NCI-H187 treated with DMSO at 0.1 percent for 48 hours (cell line): ENCODE results near the gene RAD51B.
"Not testable (repeated sequence)": the region's sequence is repeated elsewhere in the genome, so short reads cannot be mapped to it uniquely, and the experiment has no call there.

Source experiments
- DNase-seq: peaks from one replicate; lab custom pipeline; 2025; lab: John Stamatoyannopoulos, UW

The RAD51B gene

DNA sequence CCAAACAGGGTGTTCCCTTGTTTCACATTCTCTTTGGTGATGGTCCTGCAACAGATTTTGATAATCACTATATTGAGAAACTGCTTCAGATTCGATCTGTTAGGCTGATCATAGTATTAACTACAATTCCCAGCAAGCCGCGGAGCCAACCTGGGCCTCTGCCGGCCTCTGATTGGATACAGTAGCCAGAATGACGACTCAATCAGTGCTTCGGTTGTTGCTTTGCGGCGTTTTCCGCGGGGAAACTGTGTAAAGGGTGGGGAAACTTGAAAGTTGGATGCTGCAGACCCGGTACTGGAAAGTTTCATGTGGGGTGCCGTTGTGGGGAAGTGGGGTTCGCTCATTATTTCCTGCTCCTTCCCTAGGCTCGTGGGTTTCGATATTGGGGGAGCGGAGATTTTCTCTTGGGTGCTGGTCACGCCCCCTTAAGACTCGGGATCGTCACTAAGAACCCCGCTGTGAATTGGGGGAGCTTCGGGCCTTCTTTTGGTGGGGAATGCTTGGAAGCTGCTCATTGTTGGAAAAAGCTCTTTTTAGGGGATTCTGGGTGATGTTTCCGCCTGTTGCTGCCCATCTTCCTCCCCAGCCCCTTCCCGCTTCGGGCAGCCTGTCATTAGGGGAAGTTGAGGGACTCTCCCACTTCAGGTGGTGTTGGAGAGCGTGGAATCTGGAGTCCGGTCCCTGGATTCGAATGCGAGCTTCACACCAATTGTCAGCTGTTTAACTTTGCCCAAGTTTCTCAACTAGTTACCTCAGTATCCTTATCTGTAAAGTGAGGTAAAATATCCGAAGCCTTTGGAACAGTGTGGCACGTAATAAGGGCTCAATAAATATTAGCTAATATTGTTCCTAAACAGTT is at the start of gene RAD51B:
Gene RAD51B (plus strand): TSS at position 217 of the 859 bp plus-strand sequence.
- peak; percentile 54 for DNase-seq

GRCh38 chr14:67773844-67774377 is 45.7 kb upstream of the RAD51B start:
- DNase-seq: no peak

DNA sequence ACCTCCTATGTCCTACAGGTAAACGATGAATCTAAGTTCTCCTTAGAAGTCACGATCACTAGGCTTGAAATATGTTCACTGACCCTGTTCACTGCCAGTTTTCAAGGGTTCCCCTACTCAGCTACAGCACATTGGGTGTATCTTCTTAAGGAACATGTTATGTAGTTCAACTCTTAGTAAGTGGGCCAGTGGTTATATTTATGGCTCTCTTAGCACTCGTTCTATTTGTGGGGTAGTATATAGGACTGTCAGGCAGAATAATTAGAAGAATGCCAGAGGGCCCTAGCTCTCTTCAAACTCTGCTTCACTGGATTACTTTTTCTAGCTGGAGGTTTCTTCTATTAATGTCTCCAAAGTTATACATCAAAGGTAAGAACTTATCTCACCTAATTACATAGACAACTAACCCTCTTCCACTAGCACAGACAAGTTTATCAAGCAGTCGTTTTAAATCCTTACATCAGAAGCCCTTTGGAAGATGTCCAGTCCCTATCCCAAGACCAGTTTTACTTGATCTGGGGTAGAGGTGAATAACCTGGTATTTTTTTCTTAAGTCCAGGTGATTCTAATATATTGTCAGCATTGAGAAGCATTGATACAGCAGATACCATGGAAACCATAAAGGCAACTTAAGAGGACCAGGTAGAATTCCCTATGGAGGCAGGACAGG is 42.8 kb upstream of the RAD51B start:
- DNase-seq: no peak

DNA sequence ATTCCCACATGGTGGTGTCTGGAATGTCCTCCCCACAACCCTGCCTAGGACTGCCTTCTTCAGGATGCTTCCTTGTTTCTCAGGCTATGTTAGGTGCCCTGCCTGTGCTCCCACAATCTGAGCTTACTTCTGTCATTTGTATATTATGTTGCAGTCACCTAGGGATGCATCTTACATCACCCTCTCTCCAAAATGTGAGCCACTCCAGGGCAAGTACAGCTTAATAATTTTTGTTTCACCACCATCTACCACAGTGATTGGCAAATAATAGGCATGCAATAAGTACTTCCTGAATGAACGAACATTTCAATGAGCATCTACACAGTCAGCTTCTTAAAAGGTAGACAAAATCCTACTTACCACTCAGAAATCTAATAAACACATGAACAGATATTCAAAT is 40.8 kb upstream of the RAD51B start:
- DNase-seq: no peak

DNA sequence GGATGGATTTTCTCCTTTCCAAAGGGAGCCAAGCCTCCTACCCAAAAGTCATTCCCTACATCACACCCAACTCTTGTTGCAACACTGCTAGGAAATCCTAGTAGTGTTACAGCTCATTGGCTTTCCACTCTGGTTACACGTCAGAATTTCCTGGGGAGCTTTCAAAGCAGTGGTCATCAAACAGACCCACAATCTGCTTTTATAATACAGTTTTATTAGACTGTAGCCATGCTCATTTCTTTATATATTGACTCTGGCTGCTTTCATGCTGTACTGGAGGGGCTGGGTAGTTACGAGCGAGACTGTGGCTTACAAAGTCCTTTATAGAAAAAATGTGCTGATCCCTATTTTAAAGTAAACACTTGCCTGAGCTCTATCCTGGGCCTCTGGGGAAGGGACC is 37.5 kb upstream of the RAD51B start:
- no peak for DNase-seq

DNA sequence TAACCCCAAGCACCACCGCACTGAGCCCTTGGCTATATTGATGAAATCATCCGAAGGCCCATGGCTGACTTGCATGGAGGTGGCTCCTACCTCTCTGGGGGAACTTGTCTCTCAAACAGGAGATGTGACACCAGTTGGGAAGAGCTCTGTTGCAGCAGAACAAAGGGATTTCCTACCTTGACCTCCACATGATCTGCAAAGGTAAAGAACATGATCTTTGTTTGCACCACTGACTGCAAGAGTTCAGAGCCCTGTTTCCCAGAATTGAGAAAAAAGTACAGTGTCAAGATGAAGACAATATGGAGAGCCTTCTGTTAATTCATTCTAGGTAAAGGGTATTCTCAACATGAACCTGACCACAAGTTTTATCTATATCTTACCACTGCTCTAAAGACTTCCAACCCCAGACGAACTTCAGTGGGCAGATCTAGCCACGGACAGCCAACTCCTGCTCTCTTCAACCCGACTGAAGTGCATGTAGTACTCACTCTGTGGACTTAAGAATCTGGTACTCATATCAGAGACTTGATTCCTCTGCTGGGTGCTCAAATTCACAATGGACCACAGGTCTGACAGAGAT is 35.2 kb upstream of the RAD51B start:
- DNase-seq: no peak

GRCh38 chr14:67785270-67786109 is 34.1 kb upstream of the RAD51B start:
- no peak for DNase-seq

- DNase-seq: no peak
These were observed 31.9 kb upstream of the RAD51B start for GRCh38 chr14:67787673-67788072.

DNA sequence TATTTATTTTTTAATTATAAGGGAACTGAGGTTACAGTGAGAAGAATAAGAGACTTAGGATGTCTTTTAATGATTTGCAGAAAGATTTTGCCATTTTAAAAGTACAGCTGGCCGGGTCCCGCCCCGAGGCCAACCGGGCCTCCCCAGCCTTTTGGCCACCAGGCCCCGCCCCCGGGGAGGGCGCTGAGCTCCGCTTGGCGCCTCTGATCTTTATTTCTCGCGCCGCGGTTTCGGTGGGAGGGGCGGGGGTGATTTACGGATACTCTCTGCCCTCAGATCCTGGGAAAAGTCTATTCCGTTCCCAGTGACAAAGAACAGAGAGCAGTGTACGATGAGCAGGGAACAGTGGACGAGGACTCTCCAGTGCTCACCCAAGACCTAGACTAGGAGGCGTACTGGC is 20.8 kb upstream of the RAD51B start:
- no peak for DNase-seq

DNA sequence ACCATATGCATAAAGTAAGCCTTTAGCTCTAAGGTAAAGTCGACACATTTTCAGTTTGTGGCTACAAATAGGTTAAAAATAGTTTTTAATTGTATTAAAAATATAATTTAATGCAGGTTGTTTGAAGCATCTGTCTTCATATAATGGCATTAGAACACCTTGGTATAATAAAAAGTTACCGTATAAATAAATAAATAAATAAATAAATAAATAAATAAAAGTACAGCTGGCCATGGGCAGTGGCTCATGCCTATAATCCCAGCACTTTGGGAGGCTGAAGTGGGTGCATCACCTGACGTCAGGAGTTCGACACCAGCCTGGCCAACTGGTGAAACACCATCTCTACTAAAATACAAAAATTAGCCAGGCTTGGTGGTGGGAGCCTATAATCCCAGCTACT is 18.8 kb upstream of the RAD51B start:
- DNase-seq: no peak

DNA sequence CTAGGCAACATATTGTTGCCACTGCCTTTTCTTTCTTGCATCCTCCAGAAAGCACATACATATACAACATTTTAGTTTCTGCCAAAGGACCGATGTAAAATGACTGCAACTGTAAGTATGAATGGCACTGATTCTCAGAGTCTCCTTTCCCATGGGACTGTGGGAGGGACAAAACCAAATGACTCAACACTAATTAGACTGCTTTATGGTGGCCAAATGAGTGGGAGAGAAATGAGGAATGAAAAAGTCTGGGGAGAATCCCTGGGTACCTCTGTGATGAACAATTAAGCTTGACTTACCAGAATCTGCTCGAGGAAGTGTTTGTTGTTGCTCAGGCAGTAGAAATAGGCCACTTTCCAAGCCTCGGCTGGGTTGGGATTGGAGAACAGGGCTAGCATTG is 13.3 kb upstream of the RAD51B start:
- no peak for DNase-seq

DNA sequence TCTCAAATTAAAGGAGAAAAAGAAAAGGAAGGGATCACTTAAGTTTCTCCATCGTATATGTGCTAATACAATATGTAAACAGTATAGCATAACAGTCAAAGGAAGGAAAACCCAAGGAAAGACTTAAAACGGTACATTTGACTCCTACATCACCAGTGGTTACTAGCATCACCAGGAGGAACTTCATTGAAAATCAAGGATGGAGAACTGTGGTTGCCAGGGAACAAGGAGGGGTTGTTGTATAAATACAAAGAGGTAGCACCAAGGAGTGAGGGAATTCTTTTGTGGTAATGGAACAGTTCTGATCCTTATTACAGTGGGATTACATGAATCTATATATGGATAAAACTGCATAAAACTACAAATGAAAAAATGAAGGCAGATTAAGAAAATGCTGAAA is 4.8 kb upstream of the RAD51B start:
- DNase-seq: no peak

- no peak for DNase-seq
These were observed 3.9 kb upstream of the RAD51B start for GRCh38 chr14:67815573-67816225.

GRCh38 chr14:67816326-67817002 is 3.1 kb upstream of the RAD51B start, which contains the start of gene ZFYVE26:
Gene ZFYVE26 (minus strand): TSS chr14:67816590. CDS start chr14:67815963, 627 bp downstream.
- peak; percentile 98 for DNase-seq

DNA sequence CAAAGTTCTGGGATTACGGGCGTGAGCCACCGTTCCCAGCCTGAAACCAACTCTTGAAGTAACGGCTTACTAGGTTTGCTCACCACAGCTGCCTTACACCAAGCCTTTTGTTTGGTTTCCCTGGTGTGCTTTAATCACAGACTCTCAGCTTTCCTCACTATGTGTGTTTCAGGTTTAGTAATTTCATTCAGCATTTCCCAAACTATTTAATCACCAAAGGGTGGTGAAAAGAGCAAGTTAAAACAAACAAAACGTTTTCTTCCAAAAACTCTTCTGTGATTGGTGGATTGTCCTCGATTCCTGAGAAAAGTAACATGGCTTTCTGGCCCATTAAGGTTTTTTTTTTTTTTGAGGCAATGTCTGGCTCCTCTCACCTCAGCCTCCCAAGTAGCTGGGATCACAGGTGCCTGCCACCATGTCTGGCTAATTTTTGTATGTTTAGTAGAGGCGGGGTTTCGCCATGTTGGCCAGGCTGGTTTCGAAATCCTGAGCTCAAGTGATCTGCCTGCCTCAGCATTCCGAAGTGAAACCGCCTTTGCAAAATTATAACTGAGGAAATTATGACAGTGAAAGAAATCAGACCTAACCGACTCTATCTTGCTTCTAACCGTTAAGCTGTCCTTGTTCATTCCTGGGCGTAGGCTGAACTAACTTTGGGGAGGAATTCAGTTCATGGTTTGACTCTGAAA is 1.7 kb upstream of the RAD51B start:
- no peak for DNase-seq

- DNase-seq: not testable (repeated sequence)
These were observed 1.1 kb upstream of the RAD51B start for GRCh38 chr14:67818476-67818875.

- DNase-seq: no peak
These were observed 921 bp downstream of the RAD51B start for GRCh38 chr14:67820428-67820971.

DNA sequence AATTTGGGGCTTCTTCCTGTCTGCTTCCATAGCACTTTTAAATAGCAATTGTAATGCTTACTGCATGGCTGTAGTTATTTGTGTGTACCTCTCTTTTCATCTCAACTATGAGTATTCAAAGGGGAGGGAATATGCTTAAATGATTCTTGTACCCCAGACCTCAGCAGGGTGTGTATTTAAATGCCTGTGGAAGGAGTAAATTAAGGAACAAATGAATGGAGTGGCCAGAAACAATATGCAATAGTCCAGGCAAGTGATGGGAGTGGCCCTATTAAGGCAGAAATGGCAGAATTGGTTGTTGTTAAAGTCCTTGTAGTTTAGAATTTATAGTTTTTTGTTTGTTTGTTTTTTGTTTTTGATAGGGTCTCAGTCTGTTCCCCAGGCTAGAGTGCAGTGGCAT is 1.5 kb downstream of the RAD51B start:
- DNase-seq: no peak

- peak; percentile 31 for DNase-seq
These were observed 11.5 kb downstream of the RAD51B start for GRCh38 chr14:67831113-67831512.

DNA sequence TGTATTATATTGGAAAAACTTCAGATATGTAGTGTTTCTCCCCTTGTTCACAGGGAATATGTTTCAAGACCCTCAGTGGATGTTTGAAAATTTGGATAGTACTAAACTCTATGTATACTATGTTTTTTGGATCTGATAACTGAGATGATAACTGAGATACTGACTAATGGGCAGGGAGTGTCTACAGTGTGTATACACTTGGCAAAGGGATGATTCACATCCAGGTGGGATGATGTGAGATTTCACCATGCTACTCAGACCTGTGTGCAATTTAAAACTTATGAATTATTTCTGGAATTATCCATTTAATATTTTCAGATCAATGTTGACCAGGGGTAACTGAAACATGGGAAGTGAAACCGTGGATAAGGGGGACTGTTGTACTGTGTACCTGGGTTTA is 13.8 kb downstream of the RAD51B start:
- DNase-seq: no peak
